OCI-LY3 (cell line): ENCODE results near the gene TCF12.

Experiments used
- H2AFZ ChIP-seq: fragments of 200-600, 300-600 bp; shearing (Covaris generic); 2 replicates; pipeline ENCODE4 v1.6.0; 2014; ENCODE audit warnings: antibody characterized with exemption, low read depth, low read length
- H3K27ac ChIP-seq: fragments of 200-600, 300-600 bp; sonication (generic); 2 replicates; pipeline ENCODE4 v1.5.1; 2014; ENCODE audit warnings: mild to moderate bottlenecking, low read length, moderate library complexity, mixed read lengths
- H3K27me3 ChIP-seq: fragments of 200-600, 300-600 bp; sonication (generic); 2 replicates; pipeline ENCODE4 v1.6.1; 2014; ENCODE audit warnings: low read depth, low read length, mixed read lengths
- H3K36me3 ChIP-seq: fragments of 200-600, 300-600 bp; sonication (generic); replicated peaks from 2 replicates; pipeline ENCODE3; 2014; ENCODE audit warnings: low read depth, low read length, mixed read lengths
- H3K4me1 ChIP-seq: fragments of 300-600, 200-600 bp; sonication (generic); 2 replicates; pipeline ENCODE4 v1.6.1; 2014; ENCODE audit warnings: low read length, mixed read lengths
- H3K4me2 ChIP-seq: fragments of 200-600, 300-600 bp; sonication (generic); 2 replicates; pipeline ENCODE4 v1.6.1; 2014; ENCODE audit warnings: low read length, mixed read lengths
- H3K4me3 ChIP-seq: fragments of 300-600, 200-600 bp; sonication (generic); 2 replicates; pipeline ENCODE4 v1.5.1; 2014; ENCODE audit warnings: antibody characterized with exemption, mild to moderate bottlenecking, low read length, moderate library complexity
- H3K79me2 ChIP-seq: fragments of 300-600, 200-600 bp; shearing (Covaris generic); 2 replicates; pipeline ENCODE4 v1.6.1; 2014; ENCODE audit warnings: mild to moderate bottlenecking, low read length, mixed read lengths
- H3K9ac ChIP-seq: fragments of 300-600, 200-600 bp; shearing (Covaris generic); 2 replicates; pipeline ENCODE4 v1.6.0; 2014; ENCODE audit warnings: mild to moderate bottlenecking, low read length, moderate library complexity
- H3K9me3 ChIP-seq: fragments of 200-600, 300-600 bp; shearing (Covaris generic); 2 replicates; pipeline ENCODE4 v1.6.1; 2014; ENCODE audit warnings: low read length, mixed read lengths; ENCODE audit not compliant: insufficient read depth
- H4K20me1 ChIP-seq: fragments of 200-600, 300-600 bp; sonication (generic); 2 replicates; pipeline ENCODE4 v1.6.1; 2016; ENCODE audit warnings: low read length, mixed read lengths; ENCODE audit not compliant: insufficient read depth
- CTCF ChIP-seq: fragments of 200-600, 300-600 bp; sonication (generic); IDR thresholded peaks from 2 replicates; pipeline ENCODE4 v1.5.1; 2014; ENCODE audit warnings: antibody characterized with exemption, low read length, low read depth
- EZH2phosphoT487 ChIP-seq: fragments of 200-600 bp; shearing (Covaris generic); IDR thresholded peaks from 2 replicates; pipeline ENCODE4 v1.6.1; 2018; ENCODE audit warnings: antibody characterized with exemption, mixed run types, low read depth

TCF12 gene

GRCh38 chr15:56933410-56933809, 15.0 kb downstream of the TCF12 start:
- Histone ChIP-seq H3K4me3 (no peak overlapping the region), H3K27ac (no peak overlapping the region), H3K4me2 (no peak overlapping the region), H3K79me2 (peaks cover 62% of the 10 kb centered on the region), H3K9ac (no peak overlapping the region), H2AFZ (no peak overlapping the region), H3K9me3 (no peaks in the 10 kb centered on the region), H4K20me1 (peaks cover 34% of the 10 kb centered on the region), H3K4me1 (no peaks in the 10 kb centered on the region), H3K27me3 (no peaks in the 10 kb centered on the region), H3K36me3 (peaks cover 11% of the 10 kb centered on the region)
- TF ChIP-seq EZH2phosphoT487 (no peak), CTCF (no peak)

GRCh38 chr15:56933811-56934210, 15.4 kb downstream of the TCF12 start:
- Histone ChIP-seq H3K36me3 (peaks cover 13% of the 10 kb centered on the region), H2AFZ (no peak overlapping the region), H3K79me2 (peaks cover 63% of the 10 kb centered on the region), H4K20me1 (peaks cover 36% of the 10 kb centered on the region), H3K9ac (no peak overlapping the region), H3K4me2 (no peak overlapping the region), H3K27ac (no peak overlapping the region), H3K27me3 (no peaks in the 10 kb centered on the region), H3K9me3 (no peaks in the 10 kb centered on the region), H3K4me3 (no peak overlapping the region), H3K4me1 (no peaks in the 10 kb centered on the region)
- TF ChIP-seq EZH2phosphoT487, result no peak
- TF ChIP-seq CTCF, result no peak

GRCh38 chr15:56934269-56934668, 15.8 kb downstream of the TCF12 start:
- Histone ChIP-seq H3K79me2 (peaks cover 64% of the 10 kb centered on the region), H3K4me2 (no peak overlapping the region), H3K9me3 (no peaks in the 10 kb centered on the region), H3K27ac (no peak overlapping the region), H3K4me3 (no peak overlapping the region), H3K4me1 (no peaks in the 10 kb centered on the region), H4K20me1 (peaks cover 37% of the 10 kb centered on the region), H2AFZ (no peak overlapping the region), H3K36me3 (peaks cover 13% of the 10 kb centered on the region), H3K27me3 (no peaks in the 10 kb centered on the region), H3K9ac (no peak overlapping the region)
- TF ChIP-seq EZH2phosphoT487 (no peak), CTCF (no peak)

- Histone ChIP-seq H4K20me1 (peaks cover 36% of the 10 kb centered on the region), H3K4me2 (no peak overlapping the region), H3K9me3 (no peaks in the 10 kb centered on the region), H3K36me3 (peaks cover 5% of the 10 kb centered on the region), H2AFZ (no peak overlapping the region), H3K79me2 (peaks cover 69% of the 10 kb centered on the region), H3K4me1 (no peaks in the 10 kb centered on the region), H3K9ac (no peak overlapping the region), H3K27ac (no peak overlapping the region), H3K27me3 (no peaks in the 10 kb centered on the region), H3K4me3 (no peak overlapping the region)
- TF ChIP-seq CTCF (no peak), EZH2phosphoT487 (no peak)
Observed at GRCh38 chr15:56936929-56937328, 18.5 kb downstream of the TCF12 start.
